Fibroblast of skin of right quadriceps (primary cell): ENCODE measurements around the gene FYB2.

Experiments used
- DNase-seq: peaks from one replicate; pipeline ENCODE4 v3.0.0-alpha.2; 2013

The FYB2 gene

DNA sequence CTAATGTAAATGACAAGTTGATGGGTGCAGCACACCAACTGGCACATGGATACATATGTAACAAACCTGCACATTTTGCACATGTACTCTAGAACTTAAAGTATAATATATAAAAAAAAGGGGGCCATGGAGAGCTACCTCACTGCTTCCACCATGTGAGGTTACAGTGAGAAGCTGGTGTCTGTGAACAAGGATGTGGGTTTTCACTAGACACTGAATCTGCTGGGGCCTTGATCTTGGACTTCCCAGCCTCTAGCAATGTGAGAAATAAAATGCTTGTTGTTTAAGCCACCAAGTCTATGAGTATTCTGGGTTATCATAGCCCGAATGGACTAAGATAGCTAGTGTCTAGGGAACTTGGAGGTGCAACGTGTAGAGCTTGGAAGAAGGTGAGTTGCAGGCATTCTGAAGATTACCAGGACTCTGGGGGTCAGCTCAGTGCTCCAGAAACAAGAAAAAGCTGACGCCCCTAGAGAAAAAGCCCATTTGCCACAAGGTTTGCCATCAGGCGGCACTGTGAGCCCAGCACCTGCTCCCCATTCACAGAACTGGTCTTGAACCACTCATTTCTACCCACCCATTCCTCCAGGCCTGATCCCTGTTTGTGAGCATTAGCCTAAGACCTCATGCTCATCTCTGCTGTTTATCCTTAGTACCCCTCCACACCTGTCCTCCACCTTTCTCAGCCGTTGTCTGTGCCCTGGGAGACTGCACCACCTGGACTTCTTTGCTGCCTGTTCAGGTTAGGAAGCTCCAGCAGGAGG lies 15.1 kb upstream of the FYB2 start:
- no peak for DNase-seq

- no peak for DNase-seq
These were observed 13.9 kb upstream of the FYB2 start for GRCh38 chr1:56833088-56833487.

DNA sequence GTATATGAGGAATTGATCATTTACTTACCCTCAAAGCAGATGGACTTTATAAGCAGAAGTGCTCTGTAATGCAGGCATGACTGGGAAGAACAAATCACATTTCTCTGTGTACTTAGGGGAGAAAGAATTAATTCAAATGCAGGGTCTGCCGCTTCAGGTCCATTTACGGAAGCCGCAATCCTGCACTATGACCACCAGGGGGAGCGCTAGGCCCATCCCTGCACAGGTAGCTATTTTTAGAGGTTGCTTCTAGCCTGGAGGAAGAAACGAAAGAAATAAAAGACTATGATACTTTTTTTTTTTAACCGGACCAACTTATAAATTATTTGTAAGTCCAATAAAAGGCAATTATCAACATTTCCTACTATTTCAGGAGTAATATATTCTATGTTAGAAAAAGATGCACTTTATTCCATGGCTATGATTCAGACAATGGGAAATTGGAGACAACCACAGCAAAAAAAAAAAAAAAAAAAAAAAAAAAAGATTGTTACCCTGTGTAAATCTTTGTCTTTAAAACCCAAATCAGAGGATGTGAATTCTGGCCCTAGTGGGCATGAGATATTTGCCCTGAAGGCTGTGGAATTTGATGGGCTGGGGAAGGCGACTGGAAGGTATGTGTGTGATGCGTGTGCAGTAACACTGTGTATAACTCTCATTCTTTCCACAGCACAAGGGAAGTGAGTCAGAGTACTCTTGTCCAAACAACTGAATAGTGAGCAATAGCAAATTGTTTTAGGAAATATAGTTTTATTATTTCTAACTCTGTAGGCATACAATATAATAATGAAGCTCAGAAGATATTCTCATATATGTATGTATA lies 12.9 kb upstream of the FYB2 start:
- DNase-seq, result peak; percentile 95

GRCh38 chr1:56830052-56830451 lies 10.8 kb upstream of the FYB2 start:
- no peak for DNase-seq

DNA sequence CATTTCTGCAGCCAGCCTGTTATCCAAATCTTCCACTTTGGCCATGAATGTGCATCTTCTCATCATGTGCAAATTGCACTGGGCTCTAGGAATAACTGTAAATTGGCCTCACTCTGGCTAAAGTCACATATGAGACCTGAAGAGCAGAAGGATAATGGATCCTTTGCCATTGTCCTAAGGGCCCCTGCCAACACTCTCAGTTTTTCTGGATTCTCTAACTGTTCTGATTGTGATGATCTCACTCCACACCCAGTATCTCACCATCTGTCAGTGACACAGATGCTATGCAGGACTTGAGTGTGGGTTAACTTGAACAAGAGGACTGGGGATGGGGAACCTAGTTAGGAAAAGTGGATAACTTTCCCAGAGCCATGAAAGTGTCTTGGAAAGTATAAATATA lies 8.5 kb upstream of the FYB2 start:
- no peak for DNase-seq

DNA sequence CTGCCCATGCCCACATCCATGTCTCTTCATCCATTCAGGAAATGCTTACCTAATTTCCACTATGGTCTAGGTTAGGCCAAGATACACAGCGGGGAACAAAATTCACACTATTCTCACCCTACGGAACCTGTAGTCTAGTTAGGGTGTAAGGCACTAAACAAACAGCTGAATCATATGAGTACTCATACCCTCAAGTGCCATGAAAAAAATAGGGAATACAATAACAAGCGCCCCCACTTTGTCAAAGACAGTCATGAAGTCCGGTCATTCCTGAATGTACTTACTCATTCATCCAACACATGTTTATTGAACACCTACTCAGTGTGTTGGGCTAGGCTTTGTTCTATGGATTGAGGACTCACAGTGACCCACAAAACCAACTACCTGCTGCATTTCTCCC lies 6.2 kb upstream of the FYB2 start:
- no peak for DNase-seq

DNA sequence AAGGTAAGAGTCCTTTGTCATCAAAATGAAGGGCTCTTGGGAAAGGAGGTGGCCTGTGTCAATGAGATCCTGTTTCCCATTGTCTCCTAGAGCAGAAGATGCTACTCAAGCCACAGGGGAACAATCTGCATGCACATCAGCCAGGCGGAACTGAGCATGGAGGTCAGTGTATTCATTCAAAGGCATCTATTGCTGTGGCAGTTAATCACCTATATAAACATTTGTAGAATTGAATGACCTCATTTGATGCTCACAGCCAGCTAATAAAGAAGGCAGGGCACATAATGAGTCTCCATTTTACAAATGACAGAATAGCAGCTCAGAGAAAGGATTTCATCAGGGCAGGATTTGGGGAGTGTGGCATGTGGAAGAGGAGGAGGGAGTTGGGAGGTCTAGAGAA lies 5.7 kb upstream of the FYB2 start:
- no peak for DNase-seq

DNA sequence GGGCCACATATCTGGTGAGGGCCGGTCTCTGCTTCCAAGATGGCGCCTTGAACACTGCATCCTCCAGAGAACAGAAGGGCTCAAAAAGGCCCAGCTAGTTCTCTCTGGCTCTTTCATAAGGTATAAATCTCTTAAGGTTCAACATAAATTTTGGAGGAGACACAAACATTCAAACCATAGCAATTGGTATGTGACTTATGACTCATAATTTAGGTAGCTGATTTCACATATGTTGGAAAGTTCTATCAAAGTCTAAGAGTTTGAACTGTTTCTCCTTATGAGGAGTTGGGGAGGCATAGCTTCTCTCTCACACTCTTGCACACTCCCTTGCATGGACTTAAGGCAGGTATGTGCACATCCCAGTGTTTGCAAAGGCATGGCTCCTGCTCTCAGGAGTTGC lies 5.1 kb upstream of the FYB2 start:
- DNase-seq, result peak; percentile 58

DNA sequence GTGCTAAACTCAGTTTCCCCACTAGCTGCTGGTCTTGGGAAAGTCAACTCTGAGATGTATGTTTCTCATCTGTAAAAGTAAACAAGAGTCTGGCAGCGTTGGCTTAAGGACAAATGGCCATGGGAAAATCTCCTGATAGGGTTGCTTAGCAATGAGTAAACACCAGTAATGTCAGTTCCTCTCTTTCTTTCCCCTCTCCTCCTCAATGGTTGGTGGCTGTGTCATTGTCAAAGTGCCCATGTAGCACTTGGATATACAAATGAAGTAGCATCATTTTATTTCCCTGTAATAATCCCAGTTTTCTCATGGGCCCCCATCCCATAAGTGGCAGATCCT lies 2.2 kb upstream of the FYB2 start:
- DNase-seq, result no peak

- DNase-seq, result peak; percentile 75
These were observed 1.7 kb upstream of the FYB2 start for GRCh38 chr1:56820755-56821461.

DNA sequence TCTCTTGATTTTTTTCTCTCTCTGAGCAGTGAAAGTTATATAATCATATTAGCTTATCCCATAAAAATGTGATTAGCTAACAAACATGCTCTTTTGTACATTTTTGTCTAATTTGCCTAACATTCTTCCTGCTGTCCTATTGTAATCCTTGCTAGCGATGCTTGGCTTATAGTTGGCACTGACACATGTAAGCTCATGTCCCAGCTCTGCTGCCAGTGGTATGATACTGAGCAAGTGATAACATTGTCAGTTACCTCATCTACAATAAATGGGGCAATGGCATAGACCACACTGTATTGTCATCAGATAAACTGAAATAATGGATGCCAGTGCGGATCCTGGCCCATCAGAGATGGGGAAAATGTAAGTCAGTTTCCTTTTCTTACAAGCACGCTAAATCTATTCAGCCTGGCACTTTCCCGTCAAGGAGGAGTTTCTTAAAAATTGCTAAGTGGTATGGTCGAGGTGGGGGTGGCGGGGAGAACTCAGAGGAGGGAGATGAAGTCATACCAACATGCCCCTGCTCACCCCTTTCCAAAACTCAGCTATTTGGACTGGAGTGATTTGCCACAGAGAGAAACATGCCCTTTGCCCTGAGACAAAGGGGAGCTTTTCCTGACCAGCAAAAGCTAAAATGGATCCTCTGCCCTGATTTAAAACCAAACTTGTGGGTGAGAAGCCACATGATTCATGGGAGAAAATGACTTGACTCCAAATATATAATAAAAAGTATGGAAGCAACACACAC lies 1.3 kb downstream of the FYB2 start:
- no peak for DNase-seq

- no peak for DNase-seq
These were observed 2.3 kb downstream of the FYB2 start for GRCh38 chr1:56816909-56817308.

- no peak for DNase-seq
These were observed 2.9 kb downstream of the FYB2 start for GRCh38 chr1:56816264-56816663.

DNA sequence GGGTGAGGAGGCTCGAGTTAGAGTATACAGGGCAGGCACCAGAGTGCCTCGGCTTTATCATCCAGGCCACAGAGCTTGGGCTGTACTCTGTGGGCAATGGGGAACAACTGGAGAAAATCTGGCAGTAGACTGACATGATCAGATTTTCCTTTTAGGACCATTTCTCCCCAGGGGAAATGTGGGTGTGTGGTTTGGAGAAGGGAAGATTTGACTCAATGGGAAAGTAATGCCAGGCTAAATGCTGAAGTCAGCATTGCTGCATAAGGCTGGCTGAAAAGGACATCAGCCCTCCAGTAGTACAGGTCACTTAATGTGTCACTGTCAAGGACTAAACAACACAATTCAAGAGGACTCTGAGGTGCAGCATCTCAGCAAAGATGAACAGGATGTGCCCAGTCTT lies 5.0 kb downstream of the FYB2 start:
- no peak for DNase-seq

DNA sequence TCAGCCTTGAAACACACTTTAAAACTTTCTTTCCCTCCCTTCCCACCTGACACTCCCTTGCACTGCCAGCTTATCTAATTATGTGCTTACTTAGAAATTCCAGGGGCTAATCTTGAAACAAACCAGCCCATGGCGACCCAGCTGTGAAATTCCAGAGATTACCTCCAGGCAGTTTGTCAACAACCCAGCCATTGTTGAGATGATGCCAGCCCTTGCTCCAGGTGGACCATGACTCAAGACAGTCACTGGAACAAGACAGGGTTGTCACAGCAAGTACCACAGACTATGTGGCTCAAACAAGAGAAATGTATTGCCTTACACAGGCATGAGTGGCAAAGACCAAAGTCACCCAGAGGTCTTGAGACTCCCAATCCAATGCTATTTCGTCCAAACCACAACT lies 7.9 kb downstream of the FYB2 start:
- no peak for DNase-seq

GRCh38 chr1:56808410-56808809 lies 10.8 kb downstream of the FYB2 start:
- DNase-seq, result no peak

DNA sequence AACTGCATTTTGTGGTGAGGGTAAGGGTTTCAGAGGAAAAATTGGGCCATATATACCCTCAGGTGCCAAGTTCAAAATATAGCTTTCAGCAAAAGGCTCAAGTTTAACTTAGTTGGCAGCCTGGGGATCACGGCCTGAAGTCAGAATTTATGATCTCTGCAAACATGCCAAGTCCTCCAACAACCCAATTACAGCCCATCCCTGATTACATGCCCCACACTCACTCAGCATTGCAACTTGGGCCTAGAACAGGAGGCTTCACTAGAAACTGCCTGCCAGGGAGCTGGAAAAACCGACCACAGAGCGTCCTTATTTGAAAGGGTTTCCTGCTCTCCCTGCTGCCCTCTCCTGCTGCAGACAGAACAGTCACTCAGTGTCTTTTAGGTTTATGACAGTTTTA lies 12.4 kb downstream of the FYB2 start:
- peak; percentile 54 for DNase-seq

DNA sequence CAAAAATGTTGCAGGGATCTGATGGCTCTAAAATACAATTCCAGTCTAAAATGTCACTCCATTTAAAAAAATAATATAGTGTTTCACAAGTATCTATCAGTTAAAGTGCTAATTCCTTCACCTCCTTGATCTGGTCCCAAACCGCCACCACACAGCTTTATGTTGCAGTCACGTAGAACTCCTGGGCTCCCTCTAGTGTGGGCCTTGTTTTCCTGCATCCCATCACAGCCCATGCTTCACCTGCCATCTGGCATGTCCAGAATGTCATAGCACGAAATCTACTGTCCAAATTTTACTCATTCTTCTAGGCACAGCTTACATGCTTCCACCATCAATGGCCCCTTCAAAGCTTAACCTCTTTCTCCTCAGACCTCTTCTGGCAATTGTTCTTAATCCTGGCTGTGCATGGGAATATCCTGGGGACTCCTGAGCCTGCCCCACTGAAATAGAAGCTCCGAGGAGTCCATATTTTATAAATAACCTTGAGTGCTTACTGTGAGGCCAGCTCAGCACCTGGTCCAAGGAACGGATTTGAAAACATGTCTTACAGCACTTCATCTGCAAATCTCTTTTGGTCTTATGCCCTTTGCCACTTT lies 15.5 kb downstream of the FYB2 start:
- DNase-seq, result peak; percentile 28

DNA sequence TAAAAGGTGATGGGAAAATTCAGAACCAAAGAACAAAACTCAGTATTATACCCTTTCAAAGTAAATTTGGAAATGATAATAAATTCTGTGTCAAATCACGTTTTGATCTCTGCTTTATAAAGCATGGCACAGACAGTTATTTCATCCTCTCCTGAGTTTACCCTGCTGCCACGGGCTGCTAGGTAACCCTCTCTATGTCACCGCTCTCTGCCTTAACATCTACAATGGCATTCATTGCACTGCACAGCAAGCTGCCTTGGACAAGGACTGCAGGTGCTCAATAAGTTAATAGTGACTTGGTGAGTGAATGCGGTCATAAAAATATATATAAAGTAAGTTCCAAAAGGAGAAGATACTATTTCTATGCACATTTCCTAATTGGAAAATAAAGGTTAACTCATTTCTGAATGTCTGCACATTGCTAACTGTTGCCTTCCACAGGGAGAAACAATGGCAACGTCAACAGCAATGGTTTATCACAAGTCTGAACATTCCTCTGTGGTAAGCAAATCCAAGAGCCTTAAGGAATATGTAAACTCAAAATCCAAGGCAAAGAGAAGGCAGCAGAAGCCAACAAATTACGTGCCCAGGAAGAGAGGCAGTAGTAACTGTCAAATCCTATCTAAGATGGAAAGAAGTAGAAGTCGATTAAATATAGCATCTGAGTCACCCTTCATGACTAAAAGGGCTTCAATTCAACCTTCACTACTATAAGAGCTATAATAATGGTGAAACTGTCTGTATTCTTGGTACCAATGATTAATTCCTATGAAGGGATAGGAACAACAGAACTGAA lies 19.4 kb downstream of the FYB2 start:
- DNase-seq, result peak; percentile 43

GRCh38 chr1:56798053-56798471 lies 21.1 kb downstream of the FYB2 start:
- peak; percentile 41 for DNase-seq

DNA sequence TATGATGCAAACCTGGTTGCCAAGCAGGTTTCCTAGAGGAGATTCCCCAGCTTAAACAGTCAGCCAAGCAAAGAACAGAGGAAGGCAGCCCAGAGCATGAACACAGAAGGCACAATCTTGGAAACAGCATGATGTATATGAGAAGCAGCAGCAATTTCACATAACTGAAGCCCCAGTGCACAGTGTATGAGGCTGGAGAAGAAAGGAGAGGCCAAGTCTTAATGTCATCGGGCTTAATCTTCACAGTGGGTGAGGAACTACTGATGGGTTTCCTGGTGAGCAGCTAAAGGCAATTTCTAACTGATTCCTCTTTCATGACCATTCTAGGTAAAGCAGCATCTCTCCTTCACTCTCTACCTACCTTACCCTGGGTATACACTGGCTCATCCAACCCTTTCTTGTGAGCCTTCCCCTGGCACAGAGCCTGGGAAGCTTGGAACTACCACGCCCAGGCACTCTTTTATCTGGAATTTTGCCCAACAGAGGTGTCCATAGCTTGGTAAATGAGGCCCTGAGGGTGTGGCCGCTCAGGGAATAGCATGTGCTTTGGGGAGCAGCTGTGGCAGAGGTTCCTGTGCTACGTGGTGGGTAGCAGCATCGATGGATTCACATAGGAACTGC lies 22.0 kb downstream of the FYB2 start:
- DNase-seq, result no peak
